Activated CD4-positive, CD25-positive, alpha-beta regulatory T cell treated with anti-CD3 and anti-CD28 coated beads, Interleukin-2, amount 50 U/mL, for 16 hours (primary cell): ENCODE measurements around the gene RNF152.

Source experiments
- DNase-seq: peaks from one replicate; pipeline ENCODE4 v3.0.0-alpha.2; 2020; ENCODE audit warnings: low read depth, low spot score

RNF152 gene

GRCh38 chr18:61894751-61895524 lies 2.1 kb upstream of the RNF152 start:
- DNase-seq = no peak

DNA sequence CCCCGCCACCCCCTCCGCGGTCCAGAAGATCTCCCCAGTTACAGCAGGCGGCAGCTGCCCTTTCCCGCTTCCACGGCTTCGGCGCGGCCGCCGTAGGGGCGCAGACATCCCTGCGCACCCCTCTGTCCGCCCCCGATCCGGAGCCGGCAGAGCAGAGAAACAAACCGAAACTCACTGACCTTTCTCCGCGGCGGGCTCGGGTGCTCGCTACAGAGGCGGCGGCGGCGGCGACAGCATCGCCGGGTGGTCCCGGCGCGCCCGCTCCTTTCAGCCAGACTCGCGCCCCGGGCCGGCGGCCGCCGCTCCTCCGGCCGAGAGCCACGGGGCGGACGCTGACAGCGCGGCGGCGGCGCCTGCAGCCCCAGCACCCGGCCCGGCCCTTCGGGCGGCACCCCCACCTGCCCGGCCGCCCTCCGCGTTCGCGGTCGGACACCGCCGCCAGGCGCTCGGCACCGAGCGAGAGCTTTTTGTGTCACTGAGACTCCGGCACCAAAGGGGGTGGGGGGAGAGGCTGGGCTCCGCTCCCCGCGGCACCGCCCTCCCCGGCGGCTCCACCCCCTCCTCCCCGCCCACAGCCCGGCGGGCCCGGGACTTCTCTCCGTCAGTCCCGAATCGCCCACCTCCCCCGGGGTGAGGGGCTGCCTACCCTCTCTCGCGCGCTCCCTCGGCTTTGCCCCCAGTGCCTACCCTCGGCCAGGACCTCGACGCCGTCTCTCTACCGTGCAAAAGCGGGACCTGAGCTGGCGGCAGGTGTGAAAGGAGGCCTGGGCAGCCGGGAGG lies 1.4 kb upstream of the RNF152 start:
- no peak for DNase-seq

DNA sequence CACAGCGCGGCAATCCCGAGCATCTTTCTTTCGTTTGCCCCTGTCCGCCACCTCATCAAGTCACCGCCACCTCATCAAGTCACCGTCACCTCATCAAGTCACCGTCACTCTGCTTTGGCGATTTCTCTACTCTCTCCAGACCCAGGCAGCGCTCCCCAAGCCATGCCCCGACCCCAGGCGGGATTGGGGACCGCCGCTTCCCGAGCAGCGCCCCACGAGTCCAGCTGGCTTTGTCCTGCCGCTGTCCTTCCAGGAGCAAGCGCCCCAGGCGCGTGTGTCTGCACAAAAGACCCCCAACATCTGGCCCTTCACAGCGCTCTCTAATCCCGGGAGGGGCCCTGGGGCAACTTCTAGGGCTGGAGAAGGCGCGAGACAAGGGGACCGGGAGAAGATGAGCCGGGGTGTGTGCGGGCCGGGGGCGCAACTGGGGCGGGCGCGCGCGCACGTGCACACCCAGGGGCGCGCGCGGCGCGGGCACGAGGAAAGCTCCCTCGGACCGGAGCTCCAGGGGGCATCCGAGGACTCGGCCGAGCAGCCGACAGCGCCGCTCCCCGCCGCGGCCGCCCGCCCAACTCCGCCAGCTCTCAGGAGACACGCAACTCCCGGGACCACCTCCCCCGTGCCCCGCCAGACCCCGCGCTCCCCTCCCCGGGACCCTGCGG lies 633 bp upstream of the RNF152 start:
- no peak for DNase-seq

GRCh38 chr18:61891894-61892293 lies 913 bp downstream of the RNF152 start:
- no peak for DNase-seq

- DNase-seq = no peak
These were observed 1.5 kb downstream of the RNF152 start for GRCh38 chr18:61891271-61891670.

DNA sequence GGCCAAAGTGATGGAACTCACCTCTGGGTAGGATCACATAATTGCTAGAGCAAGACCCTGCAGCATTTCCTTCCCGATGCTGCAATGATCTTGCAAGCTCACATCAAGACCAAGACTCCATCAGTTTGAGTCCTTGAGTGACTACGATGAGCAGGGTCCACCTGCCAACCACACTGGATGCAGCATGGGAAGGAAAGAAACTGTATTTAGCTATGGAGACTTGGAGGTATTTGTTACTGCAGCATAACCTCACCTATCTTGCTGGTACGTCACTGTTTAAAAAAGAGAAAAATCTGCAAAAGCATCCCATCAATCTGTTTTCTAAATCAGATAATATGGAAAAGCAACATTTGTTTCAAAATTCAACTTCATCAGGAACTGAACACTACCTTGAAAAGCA lies 2.5 kb downstream of the RNF152 start:
- no peak for DNase-seq

DNA sequence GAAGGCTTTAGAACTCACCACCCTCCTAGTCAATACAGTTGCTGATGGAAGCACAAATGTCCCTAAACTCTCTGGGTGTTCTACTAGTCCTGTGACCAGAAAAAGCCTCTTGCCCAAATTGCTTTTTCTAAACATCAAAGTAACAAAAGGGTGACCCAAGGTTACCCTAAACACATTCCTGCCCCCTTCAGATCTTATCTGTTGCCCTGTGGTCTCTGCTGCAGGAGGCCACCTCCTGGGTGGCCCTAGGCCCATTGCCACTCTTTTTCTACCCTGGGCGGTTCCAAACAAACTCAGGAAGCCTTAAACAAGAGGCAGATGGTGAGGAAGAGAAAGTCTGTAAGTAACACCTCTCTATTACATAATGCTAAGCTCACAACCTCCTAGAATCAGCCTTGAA lies 3.3 kb downstream of the RNF152 start:
- DNase-seq = no peak

DNA sequence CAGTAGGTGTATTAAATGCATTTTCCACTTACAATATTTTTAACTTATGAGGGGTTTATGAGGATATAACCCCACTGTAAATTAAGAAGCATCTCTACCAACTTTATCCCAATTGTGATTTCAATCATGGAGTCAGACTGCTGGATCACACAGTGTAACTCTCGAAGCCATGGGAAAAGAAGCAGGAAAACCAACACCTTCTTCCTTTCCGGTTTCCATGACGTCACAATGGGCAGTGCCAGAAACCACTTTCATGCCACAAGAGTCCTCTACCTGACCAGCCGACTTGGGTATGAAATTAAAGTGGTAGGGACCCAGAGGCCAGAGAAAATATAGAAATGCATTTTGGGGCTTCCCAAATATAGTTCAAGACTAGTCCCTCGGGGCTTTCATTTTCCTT lies 4.2 kb downstream of the RNF152 start:
- no peak for DNase-seq

DNA sequence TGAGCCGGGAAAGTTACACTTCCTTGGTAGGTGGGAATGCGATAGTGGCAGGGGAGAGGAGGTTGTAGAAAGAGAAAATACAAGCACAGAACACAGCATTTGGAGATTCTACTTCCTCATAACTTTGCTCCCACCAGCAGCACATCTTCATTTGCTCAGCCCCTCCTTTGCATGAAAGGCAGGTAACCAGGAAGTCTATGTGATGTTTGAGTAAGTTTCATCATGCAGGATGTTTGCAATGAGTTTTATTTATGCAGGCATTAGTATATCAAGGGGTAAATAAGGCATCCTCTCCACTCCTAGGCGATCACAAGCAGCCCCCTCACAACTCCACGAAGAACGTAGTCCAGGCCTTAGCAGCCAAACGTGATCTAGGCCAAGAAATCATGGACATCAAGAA lies 5.0 kb downstream of the RNF152 start:
- DNase-seq = no peak

GRCh38 chr18:61883547-61883946 lies 9.3 kb downstream of the RNF152 start:
- DNase-seq = no peak

GRCh38 chr18:61882296-61883004 lies 10.4 kb downstream of the RNF152 start:
- DNase-seq = no peak

GRCh38 chr18:61876899-61877298 lies 15.9 kb downstream of the RNF152 start:
- no peak for DNase-seq

GRCh38 chr18:61870151-61870550 lies 22.7 kb downstream of the RNF152 start:
- no peak for DNase-seq

- DNase-seq = no peak
These were observed 23.2 kb downstream of the RNF152 start for GRCh38 chr18:61869636-61870035.

- no peak for DNase-seq
These were observed 27.2 kb downstream of the RNF152 start for GRCh38 chr18:61865466-61866175.

- DNase-seq = no peak
These were observed 31.4 kb downstream of the RNF152 start for GRCh38 chr18:61861372-61861771.

- no peak for DNase-seq
These were observed 32.5 kb downstream of the RNF152 start for GRCh38 chr18:61860302-61860701.

GRCh38 chr18:61859113-61859512 lies 33.7 kb downstream of the RNF152 start:
- DNase-seq = no peak

DNA sequence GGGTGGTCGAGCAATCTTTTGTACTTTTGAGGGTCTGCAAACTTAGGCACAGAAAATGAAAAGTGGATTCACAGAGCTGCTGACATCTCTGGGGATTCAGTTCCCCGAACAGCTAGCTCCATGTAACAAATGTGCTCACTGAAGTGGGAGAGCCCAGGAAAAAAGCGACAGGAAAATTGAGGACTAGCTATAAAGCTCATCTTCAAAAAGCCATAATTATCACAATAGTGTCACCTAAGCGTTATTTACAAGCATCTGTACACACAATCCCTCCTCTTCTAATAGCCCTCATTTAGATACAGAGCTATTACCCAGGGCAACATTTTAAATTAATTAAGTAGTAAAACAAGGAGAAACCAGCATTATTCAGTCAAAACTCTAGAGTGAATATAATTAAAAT lies 36.1 kb downstream of the RNF152 start:
- no peak for DNase-seq

DNA sequence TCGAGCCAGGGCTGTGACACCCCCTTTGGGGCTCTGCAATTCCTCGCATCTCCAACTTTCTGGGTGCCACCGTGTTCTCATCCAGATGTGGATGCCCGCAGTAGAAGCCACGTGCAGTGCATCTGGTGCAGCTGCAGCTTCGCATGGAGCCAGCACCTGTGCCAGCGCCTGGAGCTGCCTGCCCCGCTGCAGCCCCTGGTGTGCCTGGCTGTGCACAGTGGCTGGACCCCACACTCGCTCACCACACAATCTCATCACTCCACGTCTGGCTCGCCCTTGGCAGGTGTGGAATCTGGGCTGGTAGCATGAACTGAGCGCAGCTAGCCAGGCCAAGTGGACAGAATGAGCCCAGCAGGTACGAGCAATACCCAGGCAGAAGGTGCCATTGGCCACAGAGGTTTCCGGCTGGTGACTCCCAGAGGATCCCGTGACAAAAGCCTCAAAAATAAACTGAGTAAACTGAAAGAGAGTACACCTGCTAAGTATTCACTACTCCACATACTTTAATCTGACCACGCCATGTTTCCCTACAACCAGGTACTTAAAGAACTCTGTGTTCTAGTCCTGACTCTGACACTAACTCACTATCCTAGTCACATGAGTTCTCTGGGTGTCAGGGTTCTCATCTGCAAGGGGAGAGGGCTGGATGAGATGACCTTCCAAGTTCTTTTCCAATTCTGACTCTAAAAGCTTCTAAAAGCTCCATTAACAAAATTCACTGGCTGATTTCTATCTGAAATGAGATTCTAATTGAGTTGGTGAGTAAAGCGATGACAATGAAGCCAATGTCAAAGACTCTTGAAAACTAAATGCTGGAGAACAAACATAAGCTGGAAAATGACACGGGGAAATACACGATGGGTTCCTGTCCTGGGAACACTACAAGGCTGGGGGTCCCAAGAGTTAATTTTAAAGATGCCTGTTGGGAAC lies 37.1 kb downstream of the RNF152 start:
- no peak for DNase-seq
